Measurements from ENCODE around the gene MYL6. TPM values are rescaled to one million over a fixed set of nuclear protein-coding genes. Genes with fewer than 3 reads are reported as not detected.

The MYL6 gene
- total RNA-seq, 3 donors from 2014 or later = 1,725 to 2,481 (median 1,981) TPM

GRCh38 chr12:56197921-56198635 is 39.9 kb downstream of the MYL6 start:
- Histone ChIP-seq H3K27me3 (no peaks in the 10 kb centered on the region), H3K4me1 (no peaks in the 10 kb centered on the region), H3K27ac (no peak overlapping the region), H3K4me3 (no peak overlapping the region), H3K9me3 (no peaks in the 10 kb centered on the region), H3K36me3 (no peaks in the 10 kb centered on the region)
- intact Hi-C loops (cut with DNase I; ENCODE audit: low total_unique reads) = no loop called here
- DNase-seq (ENCODE audit: low spot score in 2 of 2) = no peak
- TF ChIP-seq, protein P1, sequence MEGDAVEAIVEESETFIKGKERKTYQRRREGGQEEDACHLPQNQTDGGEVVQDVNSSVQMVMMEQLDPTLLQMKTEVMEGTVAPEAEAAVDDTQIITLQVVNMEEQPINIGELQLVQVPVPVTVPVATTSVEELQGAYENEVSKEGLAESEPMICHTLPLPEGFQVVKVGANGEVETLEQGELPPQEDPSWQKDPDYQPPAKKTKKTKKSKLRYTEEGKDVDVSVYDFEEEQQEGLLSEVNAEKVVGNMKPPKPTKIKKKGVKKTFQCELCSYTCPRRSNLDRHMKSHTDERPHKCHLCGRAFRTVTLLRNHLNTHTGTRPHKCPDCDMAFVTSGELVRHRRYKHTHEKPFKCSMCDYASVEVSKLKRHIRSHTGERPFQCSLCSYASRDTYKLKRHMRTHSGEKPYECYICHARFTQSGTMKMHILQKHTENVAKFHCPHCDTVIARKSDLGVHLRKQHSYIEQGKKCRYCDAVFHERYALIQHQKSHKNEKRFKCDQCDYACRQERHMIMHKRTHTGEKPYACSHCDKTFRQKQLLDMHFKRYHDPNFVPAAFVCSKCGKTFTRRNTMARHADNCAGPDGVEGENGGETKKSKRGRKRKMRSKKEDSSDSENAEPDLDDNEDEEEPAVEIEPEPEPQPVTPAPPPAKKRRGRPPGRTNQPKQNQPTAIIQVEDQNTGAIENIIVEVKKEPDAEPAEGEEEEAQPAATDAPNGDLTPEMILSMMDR (IDR thresholded peaks at IDR 0.05) = no peak
- TF ChIP-seq POLR2A (IDR thresholded peaks at IDR 0.05) (no peak), POLR2AphosphoS5 (IDR thresholded peaks at IDR 0.05) (no peak)

GRCh38 chr12:56198836-56199235 is 40.7 kb downstream of the MYL6 start:
- intact Hi-C loops (cut with DNase I; ENCODE audit: low total_unique reads) = no loop called here
- Histone ChIP-seq H3K4me3 (no peak overlapping the region), H3K27ac (no peak overlapping the region), H3K4me1 (no peaks in the 10 kb centered on the region), H3K27me3 (no peaks in the 10 kb centered on the region), H3K36me3 (no peaks in the 10 kb centered on the region), H3K9me3 (no peaks in the 10 kb centered on the region)
- TF ChIP-seq POLR2A (IDR thresholded peaks at IDR 0.05) = no peak
- TF ChIP-seq POLR2AphosphoS5 (IDR thresholded peaks at IDR 0.05) = no peak
- TF ChIP-seq, protein P1 (IDR thresholded peaks at IDR 0.05) = no peak
- no peak for DNase-seq (ENCODE audit: low spot score in 2 of 2)

DNA sequence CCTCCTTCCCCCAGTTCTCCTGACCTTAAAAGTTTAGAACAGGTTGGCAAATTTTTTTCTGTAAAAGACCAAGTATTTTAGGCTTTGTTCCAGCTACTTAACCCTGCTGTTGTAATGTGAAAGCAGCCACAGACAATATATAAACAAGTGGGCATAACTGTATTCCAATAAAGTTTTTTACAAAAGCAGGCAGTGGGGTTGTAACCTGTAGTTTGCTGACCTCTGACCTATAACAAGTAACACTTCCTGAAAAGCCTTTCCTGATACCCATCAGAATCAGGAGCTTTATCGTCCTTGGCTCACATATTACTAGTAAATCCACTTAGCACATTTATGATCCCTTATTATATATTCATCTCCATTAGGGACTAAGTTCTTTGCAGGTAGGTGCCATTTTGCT is 44.2 kb downstream of the MYL6 start:
- TF ChIP-seq POLR2A (IDR thresholded peaks at IDR 0.05) (no peak), POLR2AphosphoS5 (IDR thresholded peaks at IDR 0.05) (no peak)
- TF ChIP-seq, protein P1 (IDR thresholded peaks at IDR 0.05) = no peak
- Histone ChIP-seq H3K27me3 (no peaks in the 10 kb centered on the region), H3K36me3 (no peaks in the 10 kb centered on the region), H3K9me3 (no peaks in the 10 kb centered on the region), H3K27ac (no peak overlapping the region), H3K4me1 (no peaks in the 10 kb centered on the region), H3K4me3 (no peak overlapping the region)
- no peak for DNase-seq (ENCODE audit: low spot score in 2 of 2)
- intact Hi-C loops (cut with DNase I; ENCODE audit: low total_unique reads) = no loop called here

GRCh38 chr12:56202838-56203237 is 44.7 kb downstream of the MYL6 start:
- intact Hi-C loops (cut with DNase I; ENCODE audit: low total_unique reads) = no loop called here
- no peaks in the 10 kb centered on the region for H3K27me3 ChIP-seq
- no peaks in the 10 kb centered on the region for H3K9me3 ChIP-seq
- no peaks in the 10 kb centered on the region for H3K36me3 ChIP-seq
- H3K4me3 ChIP-seq = no peak overlapping the region
- no peak for DNase-seq (ENCODE audit: low spot score in 2 of 2)
- no peak overlapping the region for H3K27ac ChIP-seq
- TF ChIP-seq POLR2AphosphoS5 (IDR thresholded peaks at IDR 0.05) (no peak), POLR2A (IDR thresholded peaks at IDR 0.05) (no peak)
- TF ChIP-seq, protein P1 (IDR thresholded peaks at IDR 0.05) = no peak
- no peaks in the 10 kb centered on the region for H3K4me1 ChIP-seq

DNA sequence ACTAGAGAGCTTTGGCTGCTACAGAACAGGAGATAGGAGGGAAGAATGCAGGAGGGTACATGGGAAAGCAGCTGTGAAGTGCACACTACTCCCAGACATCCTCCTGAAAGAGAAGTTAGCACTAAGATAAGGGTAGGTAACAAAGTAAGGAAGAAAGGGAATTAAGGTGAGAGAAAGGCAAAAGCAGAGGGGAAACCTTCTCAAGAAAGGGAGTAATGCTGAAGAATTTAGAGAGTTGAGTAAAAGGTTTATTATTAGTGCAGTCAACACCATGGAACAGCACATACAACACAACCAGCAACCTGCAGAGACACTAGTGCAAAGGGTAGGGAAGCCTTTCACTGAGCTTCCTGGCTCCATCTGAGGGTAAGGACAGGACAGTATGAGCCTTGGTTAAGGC is 46.1 kb downstream of the MYL6 start:
- TF ChIP-seq POLR2A (IDR thresholded peaks at IDR 0.05) (no peak), POLR2AphosphoS5 (IDR thresholded peaks at IDR 0.05) (no peak)
- TF ChIP-seq, protein P1 (IDR thresholded peaks at IDR 0.05) = no peak
- no peak overlapping the region for H3K4me3 ChIP-seq
- intact Hi-C loops (cut with DNase I; ENCODE audit: low total_unique reads) = no loop called here

More for the DNA sequence above, 46.1 kb downstream of the MYL6 start:
- no peaks in the 10 kb centered on the region for H3K9me3 ChIP-seq
- H3K4me1 ChIP-seq = no peaks in the 10 kb centered on the region
- H3K27me3 ChIP-seq = no peaks in the 10 kb centered on the region
- H3K27ac ChIP-seq = no peak overlapping the region
- DNase-seq (ENCODE audit: low spot score in 2 of 2) = no peak
- no peaks in the 10 kb centered on the region for H3K36me3 ChIP-seq

All from breast epithelium (tissue), 4 donors.